CD4-positive, alpha-beta memory T cell (primary cell): ENCODE data around the gene PRLH. TPM values are rescaled to one million over a fixed set of nuclear protein-coding genes. Genes with fewer than 3 reads are reported as not detected.
"Not testable (repeated sequence)": the region's sequence is repeated elsewhere in the genome, so short reads cannot be mapped to it uniquely, and the experiment has no call there.

ENCODE experiments used
- CTCF ChIA-PET: fragments of 350-600 bp; sonication (Branson Sonifier 250); formaldehyde crosslinking; loops from one replicate; lab custom pipeline; 2021; ENCODE audit warnings: inconsistent platforms; ENCODE audit not compliant: partially characterized antibody; lab: Charles Lee
- POLR2A ChIA-PET: fragments of 350-600 bp; sonication (Branson Sonifier 250); formaldehyde crosslinking; loops from one replicate; lab custom pipeline; 2021; ENCODE audit not compliant: partially characterized antibody; lab: Charles Lee
- DNase-seq, 5 donors: peaks; one replicate each; pipeline versions ENCODE4 v3.0.0 to v3.0.0-alpha.2; 2020 to 2022; ENCODE audit warnings: mixed read lengths in 1 of 5
- H3K27ac ChIP-seq: one replicate; pipeline ENCODE4 v1.7.0; 2013; ENCODE audit warnings: low read depth, low read length
- H3K27me3 ChIP-seq: 2 replicates; pipeline ENCODE4 v1.7.0; 2013; ENCODE audit warnings: mild to moderate bottlenecking, low read length, moderate library complexity; ENCODE audit not compliant: insufficient read depth
- H3K36me3 ChIP-seq: 2 replicates; pipeline ENCODE4 v1.7.0; 2013; ENCODE audit warnings: mild to moderate bottlenecking, low read length, moderate library complexity; ENCODE audit not compliant: insufficient read depth
- H3K4me1 ChIP-seq: 2 replicates; pipeline ENCODE4 v1.7.0; 2013; ENCODE audit warnings: mild to moderate bottlenecking, low read length, moderate library complexity; ENCODE audit not compliant: insufficient read depth
- H3K4me3 ChIP-seq, 2 donors: one replicate each; pipeline ENCODE4 v1.7.0; 2013; ENCODE audit warnings: low read length in 2 of 2, mild to moderate bottlenecking in 1 of 2
- H3K9me3 ChIP-seq, 2 donors: one replicate each; pipeline ENCODE4 v1.7.0; 2013; ENCODE audit warnings: low read length in 2 of 2, control low read depth in 1 of 2; ENCODE audit not compliant: control insufficient read depth in 1 of 2
- H3K27ac Mint-ChIP-seq, 7 donors: one replicate each; pipeline ENCODE4 v1.8.0; 2020 to 2021; ENCODE audit warnings: mixed read lengths in 7 of 7, mild to moderate bottlenecking in 6 of 7, inconsistent platforms in 3 of 7, moderate library complexity in 3 of 7
- H3K27me3 Mint-ChIP-seq, 2 donors: one replicate each; pipeline ENCODE4 v1.8.0; 2020 to 2021; ENCODE audit warnings: mixed read lengths in 2 of 2
- H3K36me3 Mint-ChIP-seq, 2 donors: one replicate each; pipeline ENCODE4 v1.8.0; 2020 to 2021; ENCODE audit warnings: mixed read lengths in 2 of 2, inconsistent platforms in 1 of 2, mild to moderate bottlenecking in 1 of 2
- H3K4me1 Mint-ChIP-seq, 4 donors: one replicate each; pipeline ENCODE4 v1.8.0; 2020 to 2021; ENCODE audit warnings: mixed read lengths in 4 of 4, mild to moderate bottlenecking in 1 of 4
- H3K4me3 Mint-ChIP-seq, 8 donors: one replicate each; pipeline ENCODE4 v1.8.0; 2020 to 2021; ENCODE audit warnings: mixed read lengths in 8 of 8, mild to moderate bottlenecking in 7 of 8, moderate library complexity in 6 of 8, inconsistent platforms in 3 of 8
- H3K9me3 Mint-ChIP-seq, 8 donors: one replicate each; pipeline ENCODE4 v1.8.0; 2020 to 2021; ENCODE audit warnings: mixed read lengths in 8 of 8, mild to moderate bottlenecking in 5 of 8, inconsistent platforms in 3 of 8, moderate library complexity in 1 of 8
- intact Hi-C: fragments of 100-400 bp; cut with micrococcal nuclease; formaldehyde crosslinking; loops from one replicate; pipeline ENCODE4 v1.15.1; 2023
- polyA plus RNA-seq, 2 donors: library from polyadenylated mRNA; unstranded; fragments of 300-500 nt; fragmentation: Illumina TruSeq; gene quantifications; one replicate each; pipeline ENCODE4 v1.2.3, GENCODE V29; 2021
- total RNA-seq, 2 experiments: library from RNA; stranded (reverse); gene quantifications; one replicate each; pipeline ENCODE4 v1.2.3, GENCODE V29; 2021

The PRLH gene
- total and polyA plus RNA-seq, 4 experiments from 2014 or later, result not detected

DNA sequence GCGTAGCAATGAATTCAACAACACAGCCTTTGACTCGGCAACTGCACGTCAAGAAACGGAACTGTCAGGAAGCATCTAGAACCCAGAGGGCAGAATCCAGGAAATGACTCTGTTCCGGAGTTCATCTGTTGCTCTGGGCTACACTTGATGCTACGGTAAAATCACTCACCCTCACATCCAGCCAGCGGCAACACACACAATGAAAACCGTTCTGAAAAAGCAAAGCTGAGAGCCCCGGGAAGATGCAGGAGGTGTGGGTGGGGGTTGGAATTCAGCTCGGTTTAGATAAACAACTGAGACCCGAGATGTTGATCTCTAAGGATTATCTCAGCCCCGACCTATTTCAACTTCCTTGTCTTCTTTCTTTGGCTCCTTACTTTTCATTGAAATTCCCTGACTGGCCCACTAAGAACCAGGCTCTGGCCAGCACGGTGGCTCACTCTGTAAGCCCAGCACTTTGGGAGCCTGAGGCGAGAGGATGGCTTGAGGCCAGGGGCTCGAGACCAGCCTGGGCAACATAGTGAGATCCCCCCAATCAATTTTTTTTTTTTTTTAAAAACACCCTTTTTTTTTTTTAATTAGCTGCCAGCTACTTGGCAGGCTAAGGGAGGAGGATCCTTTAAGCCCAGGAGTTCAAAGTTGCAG, 37.5 kb downstream of the PRLH start:
- intact Hi-C loops, result no loop called here
- Histone ChIP-seq H3K9me3 (no peaks in the 10 kb centered on the region), H3K27ac (peak overlapping the region; percentile 53), H3K4me1 (peaks cover 21% of the 10 kb centered on the region), H3K36me3 (no peaks in the 10 kb centered on the region), H3K27me3 (no peaks in the 10 kb centered on the region), H3K4me3 (peak overlapping the region; percentile 11 to 12)
- H3K27ac Mint-ChIP-seq, result peak overlapping the region; percentile 76 to 99 (median 96)
- ChIA-PET CTCF (interaction anchor here (0.7 to 4.2 kb wide), 5 partner anchors 18 to 142 kb away, joined by 3 to 22 read pairs (median 4); no protein-coding TSS in a partner anchor), POLR2A (interaction anchor here (0.6 to 3.4 kb wide), 8 partner anchors 9 to 1120 kb away, joined by 3 to 17 read pairs (median 4); no protein-coding TSS in a partner anchor)
- H3K9me3 Mint-ChIP-seq, result no peaks in the 10 kb centered on the region
- H3K27me3 Mint-ChIP-seq, result no peaks in the 10 kb centered on the region
- peak; percentile 78 to 84 (median 81) for DNase-seq
- no peaks in the 10 kb centered on the region for H3K36me3 Mint-ChIP-seq
- peaks cover 17 to 33% (median 23%) of the 10 kb centered on the region in 4 donors for H3K4me1 Mint-ChIP-seq
- peak overlapping the region; percentile 39 to 85 (median 80) for H3K4me3 Mint-ChIP-seq

DNA sequence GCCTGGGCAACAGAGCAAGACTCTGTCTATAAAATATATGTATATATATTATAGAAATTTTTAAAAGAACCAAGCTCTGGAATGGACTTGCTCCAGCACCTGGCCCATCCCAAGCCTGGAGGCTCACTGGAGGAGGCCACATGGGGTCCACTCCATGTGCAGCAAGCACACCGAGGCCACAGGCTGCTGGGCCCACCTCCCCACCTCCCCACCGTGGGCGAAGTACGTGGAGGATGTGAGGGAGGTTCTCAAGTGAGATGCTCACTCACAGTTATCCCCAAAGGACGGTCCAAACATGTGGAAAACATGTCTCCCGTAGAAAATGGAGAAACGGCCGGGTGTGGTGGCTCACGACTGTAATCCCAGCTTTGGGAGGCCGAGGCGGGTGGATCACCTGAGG, 38.0 kb downstream of the PRLH start:
- no peak overlapping the region for H3K27ac ChIP-seq
- Mint-ChIP-seq H3K4me3 (peak overlapping the region in 2 of 8 donors; percentile 44 to 79), H3K27me3 (no peaks in the 10 kb centered on the region), H3K9me3 (no peaks in the 10 kb centered on the region), H3K4me1 (peaks cover 17 to 33% (median 23%) of the 10 kb centered on the region in 4 donors), H3K36me3 (no peaks in the 10 kb centered on the region), H3K27ac (peak overlapping the region; percentile 76 to 99 (median 96))
- DNase-seq, result no peak
- intact Hi-C loops, result no loop called here
- H3K36me3 ChIP-seq, result no peaks in the 10 kb centered on the region
- ChIA-PET CTCF (interaction anchor here (0.7 to 4.2 kb wide), 3 partner anchors 33 to 141 kb away, joined by 3 to 22 read pairs (median 8); no protein-coding TSS in a partner anchor), POLR2A (interaction anchor here (0.6 to 3.4 kb wide), 8 partner anchors 9 to 1120 kb away, joined by 3 to 17 read pairs (median 4); no protein-coding TSS in a partner anchor)
- no peak overlapping the region for H3K4me3 ChIP-seq
- peaks cover 21% of the 10 kb centered on the region for H3K4me1 ChIP-seq
- no peaks in the 10 kb centered on the region for H3K27me3 ChIP-seq
- H3K9me3 ChIP-seq, result no peaks in the 10 kb centered on the region

DNA sequence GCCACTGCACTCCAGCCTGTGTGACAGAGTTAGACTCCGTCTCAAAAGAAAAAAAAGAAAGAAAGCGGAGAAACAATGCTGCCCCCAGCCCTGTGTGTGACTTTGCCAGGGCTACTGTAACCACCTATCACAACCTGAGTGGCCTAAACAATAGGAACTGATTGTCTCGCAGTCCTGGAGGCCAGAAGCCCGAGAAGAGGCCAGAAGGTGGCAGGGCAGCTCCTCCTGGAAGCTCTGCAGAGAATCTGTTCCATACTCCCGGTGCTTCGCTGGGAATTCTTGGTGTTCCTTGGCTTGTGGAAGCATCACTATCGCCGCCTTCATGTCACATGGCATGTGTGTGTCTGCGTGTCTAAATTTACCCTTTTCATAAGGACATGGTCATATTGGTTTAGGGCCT, 38.6 kb downstream of the PRLH start:
- peak overlapping the region in 1 of 8 donors; percentile 40 for H3K4me3 Mint-ChIP-seq
- no peaks in the 10 kb centered on the region for H3K36me3 Mint-ChIP-seq
- H3K36me3 ChIP-seq, result no peaks in the 10 kb centered on the region
- H3K27me3 Mint-ChIP-seq, result no peaks in the 10 kb centered on the region
- no peak overlapping the region for H3K27ac ChIP-seq
- H3K4me3 ChIP-seq, result no peak overlapping the region
- no peaks in the 10 kb centered on the region for H3K9me3 Mint-ChIP-seq
- intact Hi-C loops, result no loop called here
- POLR2A ChIA-PET, result no interaction called here
- CTCF ChIA-PET, result interaction anchor here (1.1 to 4.2 kb wide), 3 partner anchors 33 to 140 kb away, joined by 3 to 22 read pairs (median 8); no protein-coding TSS in a partner anchor
- H3K27me3 ChIP-seq, result no peaks in the 10 kb centered on the region
- DNase-seq, result no peak
- peaks cover 21% of the 10 kb centered on the region for H3K4me1 ChIP-seq
- H3K9me3 ChIP-seq, result no peaks in the 10 kb centered on the region
- H3K27ac Mint-ChIP-seq, result peak overlapping the region in 6 of 7 donors; percentile 86 to 98 (median 91)
- H3K4me1 Mint-ChIP-seq, result peaks cover 17 to 33% (median 23%) of the 10 kb centered on the region in 4 donors

DNA sequence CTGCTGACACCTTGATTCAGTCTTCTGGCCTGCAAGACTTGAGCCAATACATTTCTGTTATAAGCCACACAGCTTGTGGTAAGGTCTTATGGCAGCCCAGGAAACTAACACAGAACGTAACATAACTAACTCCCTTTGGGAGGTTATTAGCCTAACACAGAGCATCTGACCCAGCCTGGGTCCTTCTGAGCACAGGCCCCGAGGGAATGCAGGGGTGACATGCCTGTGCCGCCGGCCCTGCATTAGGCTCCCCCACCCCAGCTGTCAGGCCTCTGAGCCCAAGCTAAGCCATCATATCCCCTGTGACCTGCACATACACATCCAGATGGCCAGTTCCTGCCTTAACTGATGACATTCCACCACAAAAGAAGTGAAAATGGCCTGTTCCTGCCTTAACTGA, 40.1 kb downstream of the PRLH start:
- peaks cover 21% of the 10 kb centered on the region for H3K4me1 ChIP-seq
- H3K27me3 Mint-ChIP-seq, H3K9me3 Mint-ChIP-seq, H3K36me3 ChIP-seq, POLR2A ChIA-PET, H3K36me3 Mint-ChIP-seq, H3K4me3 Mint-ChIP-seq, H3K27ac ChIP-seq, intact Hi-C loops, H3K9me3 ChIP-seq, H3K27me3 ChIP-seq, DNase-seq, CTCF ChIA-PET, H3K4me3 ChIP-seq: not testable (repeated sequence)
- Mint-ChIP-seq H3K4me1 (peaks cover 17 to 33% (median 23%) of the 10 kb centered on the region in 4 donors), H3K27ac (peak overlapping the region in 4 of 7 donors; percentile 44 to 90 (median 77))

DNA sequence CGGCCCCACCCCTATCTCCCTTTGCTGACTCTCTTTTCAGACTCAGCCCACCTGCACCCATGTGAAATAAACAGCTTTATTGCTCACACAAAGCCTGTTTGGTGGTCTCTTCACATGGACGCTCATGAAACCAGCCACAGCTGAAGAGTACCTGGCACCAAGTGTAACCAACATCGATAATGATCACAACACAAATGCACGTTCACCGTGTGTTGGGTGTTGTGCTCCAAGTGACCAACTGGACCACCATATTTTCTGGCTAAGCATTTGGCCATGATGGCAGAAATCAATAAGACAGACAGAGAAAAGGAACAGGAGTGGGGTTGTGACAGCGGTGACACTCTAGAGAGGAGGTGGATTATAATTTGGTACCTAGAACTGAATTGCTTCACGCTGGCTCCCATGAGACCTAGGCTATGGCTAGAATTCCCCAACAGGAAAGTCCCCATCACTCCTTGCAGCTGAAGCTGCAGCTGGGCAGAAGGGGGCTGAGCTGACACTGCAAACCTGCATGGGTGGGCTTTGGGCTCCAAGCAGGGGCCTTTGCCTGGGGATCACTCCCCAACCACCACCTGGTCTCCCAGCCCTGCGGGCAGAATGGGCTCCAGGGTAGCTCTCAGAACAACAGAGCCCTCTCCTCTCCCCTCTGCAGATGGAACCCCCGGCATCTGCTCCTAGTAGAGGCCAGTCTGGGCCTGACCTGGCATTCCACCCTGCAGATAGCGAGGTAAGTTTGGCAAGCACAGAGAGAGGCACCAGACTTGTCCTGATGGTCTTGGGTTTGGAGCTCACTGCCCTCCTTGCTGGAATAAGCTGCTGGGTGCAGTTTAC, 46.4 kb downstream of the PRLH start:
- Mint-ChIP-seq H3K4me1 (peaks cover 15 to 37% (median 18%) of the 10 kb centered on the region in 4 donors), H3K4me3 (no peak overlapping the region), H3K27ac (peak overlapping the region in 1 of 7 donors; percentile 7), H3K36me3 (no peaks in the 10 kb centered on the region), H3K27me3 (no peaks in the 10 kb centered on the region), H3K9me3 (no peaks in the 10 kb centered on the region)
- ChIA-PET CTCF (no interaction called here), POLR2A (interaction anchor here (1.1 kb wide), 1 partner anchor 9 kb away, joined by 3 read pairs; no protein-coding TSS in a partner anchor)
- intact Hi-C loops, result no loop called here
- DNase-seq, result no peak
- Histone ChIP-seq H3K27ac (no peak overlapping the region), H3K4me3 (no peak overlapping the region), H3K27me3 (no peaks in the 10 kb centered on the region), H3K9me3 (no peaks in the 10 kb centered on the region), H3K4me1 (peaks cover 22% of the 10 kb centered on the region), H3K36me3 (no peaks in the 10 kb centered on the region)

DNA sequence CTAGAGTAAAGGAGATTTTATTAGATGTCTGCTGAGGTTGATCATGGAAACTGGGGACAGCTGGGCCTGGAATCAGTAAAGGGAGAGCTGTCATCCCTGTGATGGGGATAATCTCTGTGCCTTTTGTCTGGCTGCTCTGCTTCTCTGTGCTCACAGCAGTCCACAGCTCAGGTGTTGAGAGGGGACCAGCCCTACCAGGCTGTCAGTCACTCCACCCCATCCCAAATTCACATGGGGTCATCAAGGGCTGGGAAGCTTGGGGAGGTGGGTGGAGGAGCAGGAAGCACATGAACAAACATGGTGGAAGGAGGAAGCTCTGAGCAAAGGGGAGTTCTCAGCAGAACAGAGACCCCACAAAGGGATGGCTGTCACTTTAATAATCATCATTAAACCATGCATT, 47.3 kb downstream of the PRLH start:
- POLR2A ChIA-PET, result interaction anchor here (1.1 kb wide), 1 partner anchor 9 kb away, joined by 3 read pairs; no protein-coding TSS in a partner anchor
- no peak overlapping the region for H3K4me3 Mint-ChIP-seq
- CTCF ChIA-PET, result no interaction called here

More for the DNA sequence above, 47.3 kb downstream of the PRLH start:
- Histone ChIP-seq H3K36me3 (no peaks in the 10 kb centered on the region), H3K9me3 (no peaks in the 10 kb centered on the region), H3K4me3 (no peak overlapping the region), H3K27me3 (no peaks in the 10 kb centered on the region), H3K4me1 (peaks cover 23% of the 10 kb centered on the region), H3K27ac (no peak overlapping the region)
- H3K27ac Mint-ChIP-seq, result no peak overlapping the region
- intact Hi-C loops, result no loop called here
- H3K36me3 Mint-ChIP-seq, result no peaks in the 10 kb centered on the region
- peaks cover 15 to 38% (median 18%) of the 10 kb centered on the region in 4 donors for H3K4me1 Mint-ChIP-seq
- H3K9me3 Mint-ChIP-seq, result no peaks in the 10 kb centered on the region
- H3K27me3 Mint-ChIP-seq, result no peaks in the 10 kb centered on the region
- no peak for DNase-seq
